Activated CD8-positive, alpha-beta memory T cell treated with anti-CD3 and anti-CD28 coated beads, Interleukin-2, amount 50 U/mL, for 4 hours (primary cell): ENCODE measurements around the gene FAU.

ENCODE experiments used
- DNase-seq: peaks from one replicate; pipeline ENCODE4 v3.0.0-alpha.2; 2020

The FAU gene

GRCh38 chr11:65071907-65072630 is 49.9 kb downstream of the FAU start:
- no peak for DNase-seq
